SU-DHL-6 (cell line): ENCODE data around the gene LRP1B.

Source experiments
- CTCF ChIP-seq: fragments of 200-600 bp; sonication (generic); IDR thresholded peaks from one replicate; pipeline ENCODE4 v1.5.1; 2017; ENCODE audit warnings: antibody characterized with exemption, mild to moderate bottlenecking, low read length, moderate library complexity; ENCODE audit not compliant: insufficient read depth, poor library complexity, severe bottlenecking
- EZH2phosphoT487 ChIP-seq: fragments of 200-600 bp; sonication (generic), shearing (Covaris generic); conservative IDR thresholded peaks from 2 replicates; pipeline ENCODE4 v1.6.1; 2018; ENCODE audit warnings: mild to moderate bottlenecking, antibody characterized with exemption, low read length, moderate library complexity, mixed read lengths

- TF ChIP-seq CTCF = no peak
- TF ChIP-seq EZH2phosphoT487 = no peak
Observed at GRCh38 chr2:142097711-142098110, 33.1 kb downstream of the LRP1B start.
